Head of caudate nucleus (tissue), 42 donors: ENCODE results near the gene CPLANE2.
"Not testable (repeated sequence)": the region's sequence is repeated elsewhere in the genome, so short reads cannot be mapped to it uniquely, and the experiment has no call there.

ENCODE experiments used
- DNase-seq, 42 donors: peaks; one replicate each; pipeline versions ENCODE4 v3.0.0 to v3.0.0-alpha.2; 2020 to 2021; ENCODE audit warnings: mixed read lengths in 7 of 42
- intact Hi-C: fragments of 100-400 bp; cut with DNase I; formaldehyde crosslinking; loops from one replicate; pipeline ENCODE4 v1.15.0; 2022

CPLANE2 gene

GRCh38 chr1:16215240-16215639 is 21.7 kb downstream of the CPLANE2 start:
- not testable (repeated sequence) for DNase-seq

GRCh38 chr1:16213544-16213943 is 23.4 kb downstream of the CPLANE2 start:
- DNase-seq, intact Hi-C loops: not testable (repeated sequence)

More at GRCh38 chr1:16215240-16215639, 21.7 kb downstream of the CPLANE2 start:
- intact Hi-C loops = not testable (repeated sequence)

DNA sequence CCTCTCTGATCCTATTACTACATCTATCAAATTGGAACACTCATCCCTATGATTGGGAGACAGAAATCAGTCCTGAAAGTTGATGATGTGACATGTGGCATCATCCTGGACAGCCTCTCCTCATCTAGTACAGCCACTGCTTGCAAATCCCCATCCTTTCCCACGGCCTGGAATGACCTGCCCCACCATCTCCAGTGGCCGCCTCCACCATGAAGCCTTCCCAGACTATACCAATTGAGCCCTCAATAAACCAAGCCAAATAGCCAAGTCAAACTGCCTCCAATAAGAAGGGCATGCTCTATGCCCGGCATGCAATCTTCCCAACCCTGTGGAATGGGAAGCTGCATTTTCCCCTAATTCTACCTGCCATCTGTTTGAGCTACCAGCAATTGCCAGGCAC is 24.0 kb downstream of the CPLANE2 start:
- intact Hi-C loops = no loop called here
- no peak for DNase-seq

- DNase-seq = no peak
- intact Hi-C loops = no loop called here
These were observed 24.6 kb downstream of the CPLANE2 start, which contains the start of gene ARHGEF19 for GRCh38 chr1:16212251-16212961. Gene ARHGEF19, minus strand, starts transcription at chr1:16212652. Its CDS starts 3,598 bp downstream, at chr1:16209054.

GRCh38 chr1:16211824-16212223 is 25.2 kb downstream of the CPLANE2 start:
- DNase-seq = no peak
- intact Hi-C loops = no loop called here

DNA sequence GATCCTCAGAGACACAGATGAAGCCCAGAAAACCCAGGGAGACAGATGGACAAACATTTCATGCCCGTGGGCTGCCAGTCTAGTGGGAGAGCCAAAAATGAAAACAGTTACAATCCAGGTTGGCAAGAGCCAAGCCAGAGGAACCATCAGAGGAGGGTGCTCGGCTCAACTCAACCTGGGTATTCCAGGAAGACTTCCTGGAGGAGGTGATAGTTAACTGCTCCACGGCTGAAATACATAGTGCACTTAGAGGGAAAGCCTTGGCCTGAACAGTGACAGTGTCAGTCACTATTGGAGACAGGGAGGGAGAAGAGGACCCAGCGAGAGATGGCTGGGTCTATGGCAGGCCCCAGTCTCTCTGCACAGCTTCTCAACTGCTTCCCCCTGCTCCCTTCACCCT is 26.4 kb downstream of the CPLANE2 start:
- intact Hi-C loops = no loop called here
- DNase-seq = no peak

GRCh38 chr1:16209847-16210407 is 27.1 kb downstream of the CPLANE2 start:
- DNase-seq = peak in 38 of 42 donors; percentile 24 to 81 (median 56)
- intact Hi-C loops = no loop called here

- no peak for DNase-seq
- intact Hi-C loops = no loop called here
These were observed 27.7 kb downstream of the CPLANE2 start for GRCh38 chr1:16209132-16209846.

DNA sequence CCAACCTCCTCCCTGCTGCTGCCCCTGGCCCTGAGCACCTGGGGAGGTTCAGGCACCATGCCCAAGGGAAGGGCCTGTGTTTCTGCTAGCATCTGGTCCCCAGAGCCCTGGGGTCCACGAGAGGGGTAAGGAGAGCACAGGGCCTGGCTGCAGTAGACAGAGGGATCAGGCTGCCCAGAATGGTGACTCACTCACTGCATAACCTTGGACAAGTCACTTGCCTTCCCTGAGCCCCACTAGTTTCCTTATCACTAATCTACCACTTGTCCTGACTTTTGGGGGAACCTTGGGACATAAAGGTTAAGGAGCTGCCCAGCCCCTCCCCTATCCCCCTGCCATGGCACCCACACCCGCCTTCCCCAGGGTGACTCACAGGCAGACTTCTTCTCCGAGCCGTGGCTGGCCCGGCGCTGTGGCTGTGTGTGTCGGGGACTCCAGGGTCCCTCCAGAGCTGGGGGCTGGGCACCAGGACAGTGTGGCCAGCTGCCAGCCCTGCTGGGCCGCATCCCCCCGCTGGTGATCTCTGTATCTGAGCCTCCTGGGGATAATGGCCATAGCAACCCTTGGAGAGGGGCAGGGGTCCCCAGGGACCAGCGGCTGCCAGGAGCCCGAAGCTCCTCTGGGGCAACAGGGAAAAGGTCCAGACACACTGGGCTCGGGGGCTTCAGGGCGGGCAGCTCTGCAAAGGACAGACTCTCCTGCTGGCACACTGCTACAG is 28.6 kb downstream of the CPLANE2 start:
- intact Hi-C loops = no loop called here
- no peak for DNase-seq

GRCh38 chr1:16207318-16208269 is 29.4 kb downstream of the CPLANE2 start:
- DNase-seq = no peak
- intact Hi-C loops = no loop called here

GRCh38 chr1:16206547-16207317 is 30.3 kb downstream of the CPLANE2 start:
- DNase-seq = peak; percentile 78 to 96 (median 91)
- intact Hi-C loops = no loop called here

DNA sequence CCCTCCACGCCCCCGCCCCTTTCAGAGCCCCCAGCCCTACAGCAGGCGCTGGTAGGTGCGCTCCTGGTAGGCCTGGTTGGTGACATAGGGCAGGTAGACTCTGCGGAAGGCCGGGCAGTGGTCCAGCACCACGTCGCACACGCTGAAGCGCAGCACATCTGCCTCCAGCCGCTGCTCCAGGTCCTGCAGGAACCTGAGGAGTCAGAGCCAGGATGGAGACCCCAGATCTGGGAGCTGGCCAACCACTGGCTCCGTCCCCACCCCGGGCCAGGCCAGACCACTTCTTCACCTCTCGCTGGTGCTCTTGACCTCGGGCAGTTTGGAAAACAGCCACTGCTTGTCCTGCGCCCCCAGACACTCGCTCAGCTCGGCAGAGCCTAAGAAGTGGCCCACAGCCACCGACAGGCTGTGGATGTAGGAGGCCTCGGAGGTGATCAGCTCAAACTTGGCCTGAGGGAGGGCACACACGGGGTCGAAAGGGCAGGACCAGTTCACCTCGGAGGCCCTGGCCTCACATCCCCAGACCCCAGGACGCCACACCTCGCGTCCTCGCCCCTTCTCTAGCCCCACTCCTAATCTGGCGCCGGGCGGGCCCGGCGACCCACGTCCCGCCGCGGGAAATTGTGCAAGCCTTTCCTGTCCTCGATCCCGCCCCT is 31.0 kb downstream of the CPLANE2 start:
- DNase-seq = no peak
- intact Hi-C loops = no loop called here

DNA sequence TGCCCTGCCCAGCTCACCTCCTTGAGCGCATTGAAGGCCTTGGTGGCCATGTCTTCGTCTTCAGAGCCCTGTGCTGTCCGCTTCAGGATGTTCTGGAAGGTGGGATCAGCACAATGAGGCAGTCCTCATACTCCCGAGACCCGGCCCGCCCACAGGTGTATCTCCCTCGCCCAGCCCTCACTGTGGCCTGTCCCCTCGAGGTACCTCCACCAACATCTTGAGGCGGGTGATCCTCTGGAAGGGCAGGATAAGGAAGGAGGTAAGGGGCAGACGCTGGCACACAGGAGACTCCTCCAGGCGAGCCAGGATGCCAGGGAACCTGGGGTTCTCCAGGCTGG is 31.7 kb downstream of the CPLANE2 start:
- no peak for DNase-seq
- intact Hi-C loops = no loop called here

DNA sequence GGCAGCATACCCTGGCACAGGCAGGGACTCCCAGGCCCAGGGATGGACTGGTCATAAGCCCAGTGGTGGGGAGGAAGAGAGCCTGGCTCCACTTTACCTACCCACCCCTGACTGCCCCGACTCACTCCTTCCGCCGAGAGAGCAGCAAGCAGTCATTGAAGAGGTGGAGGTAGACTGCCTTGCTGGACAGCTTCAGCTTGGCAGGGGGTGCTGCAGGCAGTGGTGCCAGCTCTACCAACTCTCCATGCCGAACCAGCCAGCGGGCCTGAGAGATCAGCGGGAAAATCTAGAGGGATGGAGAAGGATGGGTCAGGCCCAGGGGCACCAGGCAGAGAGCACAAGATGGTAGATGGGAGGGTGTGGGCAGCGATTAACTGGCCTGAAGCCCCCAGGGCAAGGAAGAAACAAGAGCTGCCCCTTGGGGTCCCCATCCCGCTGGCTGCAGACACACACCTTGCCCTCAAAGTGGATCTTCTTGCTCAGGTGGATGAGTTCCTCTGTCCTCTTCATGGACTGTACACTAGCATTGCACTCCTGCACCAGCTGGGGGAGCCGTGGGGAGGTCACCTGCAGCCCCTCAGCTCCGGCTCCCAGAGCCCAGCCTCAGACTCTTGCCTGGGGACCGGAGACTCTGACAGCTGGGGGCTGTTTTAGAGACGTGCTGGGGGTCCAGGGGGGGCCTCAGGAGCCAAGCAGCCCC is 32.2 kb downstream of the CPLANE2 start:
- DNase-seq = peak in 3 of 42 donors; percentile 23 to 64 (median 42)
- intact Hi-C loops = no loop called here

DNA sequence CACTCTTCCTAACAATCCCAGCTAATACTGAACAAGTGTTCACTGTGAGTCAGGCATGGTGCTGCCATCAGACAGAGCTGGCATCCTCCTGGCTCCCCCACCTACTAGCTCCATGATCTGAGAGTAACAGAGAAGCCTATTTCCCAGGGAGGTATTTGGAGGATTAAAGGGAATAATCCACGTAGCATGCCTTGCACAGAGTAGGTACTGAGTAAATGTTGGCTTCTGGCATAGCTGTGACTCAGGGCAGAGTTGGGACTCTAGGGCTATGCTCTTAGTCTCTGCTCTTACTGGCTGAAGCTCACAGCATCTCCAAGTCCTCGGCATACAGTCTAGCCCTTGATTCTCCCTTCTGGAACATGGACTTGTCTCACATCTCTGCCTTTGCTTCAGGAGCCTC is 32.8 kb downstream of the CPLANE2 start:
- no peak for DNase-seq
- intact Hi-C loops = no loop called here

- intact Hi-C loops = no loop called here
- DNase-seq = no peak
These were observed 33.4 kb downstream of the CPLANE2 start for GRCh38 chr1:16203550-16203949.
